ENCODE data around the gene CAMK1D.
"Not testable (repeated sequence)": the region's sequence is repeated elsewhere in the genome, so short reads cannot be mapped to it uniquely, and the experiment has no call there.

DNA sequence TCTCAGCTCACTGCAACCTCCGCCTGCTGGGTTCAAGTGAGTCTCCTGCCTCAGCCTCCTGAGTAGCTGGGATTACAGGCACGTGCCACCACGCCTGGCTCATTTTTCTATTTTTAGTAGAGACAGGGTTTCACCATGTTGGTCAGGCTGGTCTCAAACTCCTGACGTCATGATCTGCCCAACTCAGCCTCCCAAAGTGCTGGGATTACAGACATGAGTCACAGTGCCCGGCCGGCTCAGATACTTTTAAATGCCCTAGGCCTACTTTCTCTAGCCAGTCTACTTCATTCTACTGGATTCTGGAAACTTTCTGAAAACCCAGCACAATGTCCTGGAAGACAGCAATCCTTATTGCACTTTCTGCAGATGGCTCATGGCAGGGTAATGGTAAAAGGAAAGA, 516.2 kb downstream of the CAMK1D start:
- not testable (repeated sequence) for TF ChIP-seq POLR2A (IDR thresholded peaks at IDR 0.05)
- TF ChIP-seq, protein P1, sequence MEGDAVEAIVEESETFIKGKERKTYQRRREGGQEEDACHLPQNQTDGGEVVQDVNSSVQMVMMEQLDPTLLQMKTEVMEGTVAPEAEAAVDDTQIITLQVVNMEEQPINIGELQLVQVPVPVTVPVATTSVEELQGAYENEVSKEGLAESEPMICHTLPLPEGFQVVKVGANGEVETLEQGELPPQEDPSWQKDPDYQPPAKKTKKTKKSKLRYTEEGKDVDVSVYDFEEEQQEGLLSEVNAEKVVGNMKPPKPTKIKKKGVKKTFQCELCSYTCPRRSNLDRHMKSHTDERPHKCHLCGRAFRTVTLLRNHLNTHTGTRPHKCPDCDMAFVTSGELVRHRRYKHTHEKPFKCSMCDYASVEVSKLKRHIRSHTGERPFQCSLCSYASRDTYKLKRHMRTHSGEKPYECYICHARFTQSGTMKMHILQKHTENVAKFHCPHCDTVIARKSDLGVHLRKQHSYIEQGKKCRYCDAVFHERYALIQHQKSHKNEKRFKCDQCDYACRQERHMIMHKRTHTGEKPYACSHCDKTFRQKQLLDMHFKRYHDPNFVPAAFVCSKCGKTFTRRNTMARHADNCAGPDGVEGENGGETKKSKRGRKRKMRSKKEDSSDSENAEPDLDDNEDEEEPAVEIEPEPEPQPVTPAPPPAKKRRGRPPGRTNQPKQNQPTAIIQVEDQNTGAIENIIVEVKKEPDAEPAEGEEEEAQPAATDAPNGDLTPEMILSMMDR (IDR thresholded peaks at IDR 0.05), result not testable (repeated sequence)

All from testis (tissue), 2 donors.